Adipose tissue (tissue), 3 donors: Measurements from ENCODE around the gene WFDC1. TPM values are rescaled to one million over a fixed set of nuclear protein-coding genes. Genes with fewer than 3 reads are reported as not detected.

Experiments used
- H3K27ac ChIP-seq: one replicate; pipeline ENCODE4 v1.5.1; 2013; ENCODE audit warnings: low read depth, low read length
- WGBS, 3 donors: extraction: QIAGEN DNeasy Blood & Tissue Kit; methylation state at CpG; one replicate each; pipeline ENCODE4 v1.1.7; 2013; 5-methylcytosine and 5-hydroxymethylcytosine counted together
- polyA plus RNA-seq, 3 donors: library from polyadenylated mRNA; stranded (reverse); fragments of 200-250 nt; gene quantifications; one replicate each; pipeline ENCODE4 v1.2.3, GENCODE V29; 2013
- donor health status: healthy with polysubstance abuse.
- donor health status: Bipolar disorder and iron deficiency.
- donor health status: healthy.

The WFDC1 gene
- polyA plus RNA-seq, 3 donors, result 0.13 to 2.1 (median 1.6) TPM

- WGBS, 3 donors, result 74 to 80% (median 77%) methylated on average over 8 of the region's 8 CpGs
Measured at GRCh38 chr16:84359326-84359725, 64.6 kb downstream of the WFDC1 start.

GRCh38 chr16:84360170-84360569 lies 65.5 kb downstream of the WFDC1 start:
- WGBS, 3 donors, result 64 to 73% (median 72%) methylated on average over 15 of the region's 15 CpGs
- H3K27ac ChIP-seq, result no peak overlapping the region

More at GRCh38 chr16:84359326-84359725, 64.6 kb downstream of the WFDC1 start:
- H3K27ac ChIP-seq, result no peak overlapping the region

- 73 to 83% (median 81%) methylated on average over 4 of the region's 4 CpGs for WGBS, 3 donors
- no peak overlapping the region for H3K27ac ChIP-seq
Measured at GRCh38 chr16:84360748-84361147, 66.1 kb downstream of the WFDC1 start.

GRCh38 chr16:84361546-84361945 lies 66.9 kb downstream of the WFDC1 start:
- WGBS, 3 donors, result 79 to 88% (median 86%) methylated on average over 5 of the region's 5 CpGs
- no peak overlapping the region for H3K27ac ChIP-seq

GRCh38 chr16:84362471-84362941 lies 67.8 kb downstream of the WFDC1 start:
- H3K27ac ChIP-seq, result no peak overlapping the region
- 53 to 66% (median 63%) methylated on average over 13 of the region's 13 CpGs for WGBS, 3 donors

GRCh38 chr16:84366208-84366607 lies 71.5 kb downstream of the WFDC1 start:
- 85 to 86% (median 85%) methylated on average over 9 of the region's 9 CpGs for WGBS, 3 donors
- no peak overlapping the region for H3K27ac ChIP-seq

GRCh38 chr16:84367297-84367680 lies 72.6 kb downstream of the WFDC1 start:
- H3K27ac ChIP-seq, result no peak overlapping the region
- WGBS, 3 donors, result 31 to 42% (median 36%) methylated on average over 9 of the region's 9 CpGs

- H3K27ac ChIP-seq, result no peak overlapping the region
- WGBS, 3 donors, result 15 to 25% (median 23%) methylated on average over 27 of the region's 27 CpGs
Measured at GRCh38 chr16:84367750-84368307, 73.2 kb downstream of the WFDC1 start.

- H3K27ac ChIP-seq, result no peak within 1 kb of the TSS
- WGBS, 3 donors, result 2% methylated on average over 60 to 66 of the region's 66 CpGs
Measured at GRCh38 chr16:84368308-84368996, 73.8 kb downstream of the WFDC1 start, which contains the start of gene ATP2C2. Gene ATP2C2 (plus strand): TSS chr16:84368538. CDS start chr16:84368616, 78 bp downstream.

GRCh38 chr16:84369105-84369504 lies 74.4 kb downstream of the WFDC1 start:
- WGBS, 3 donors, result 42 to 57% (median 46%) methylated on average over 7 of the region's 7 CpGs
- no peak overlapping the region for H3K27ac ChIP-seq

GRCh38 chr16:84369938-84370627 lies 75.4 kb downstream of the WFDC1 start:
- 28 to 42% (median 42%) methylated on average over 11 of the region's 11 CpGs for WGBS, 3 donors
- no peak overlapping the region for H3K27ac ChIP-seq

- no peak overlapping the region for H3K27ac ChIP-seq
- 64 to 67% (median 66%) methylated on average over 8 of the region's 8 CpGs for WGBS, 3 donors
Measured at GRCh38 chr16:84370723-84371552, 76.3 kb downstream of the WFDC1 start.

- H3K27ac ChIP-seq, result no peak overlapping the region
- 65 to 83% (median 67%) methylated on average over 4 of the region's 4 CpGs for WGBS, 3 donors
Measured at GRCh38 chr16:84371553-84371865, 76.8 kb downstream of the WFDC1 start.

- 54 to 82% (median 72%) methylated on average over 10 of the region's 10 CpGs for WGBS, 3 donors
- H3K27ac ChIP-seq, result no peak overlapping the region
Measured at GRCh38 chr16:84373907-84374489, 79.3 kb downstream of the WFDC1 start.

GRCh38 chr16:84378099-84378498 lies 83.4 kb downstream of the WFDC1 start:
- H3K27ac ChIP-seq, result no peak overlapping the region
- 71 to 91% (median 90%) methylated on average over 7 of the region's 7 CpGs for WGBS, 3 donors

- H3K27ac ChIP-seq, result no peak overlapping the region
- WGBS, 3 donors, result 68 to 88% (median 87%) methylated on average over 13 of the region's 13 CpGs
Measured at GRCh38 chr16:84378567-84378966, 83.9 kb downstream of the WFDC1 start.

- no peak overlapping the region for H3K27ac ChIP-seq
- 63 to 75% (median 70%) methylated on average over 11 of the region's 11 CpGs for WGBS, 3 donors
Measured at GRCh38 chr16:84379008-84379708, 84.5 kb downstream of the WFDC1 start.
